Spinal cord (tissue), 10 donors: ENCODE data around the gene CIRBP. TPM values are rescaled to one million over a fixed set of nuclear protein-coding genes. Genes with fewer than 3 reads are reported as not detected.

Source experiments
- DNase-seq, 6 donors: peaks; one replicate each; pipeline versions ENCODE4 v3.0.0 to v3.0.0-alpha.2; 2013 to 2015; ENCODE audit warnings: low spot score in 6 of 6, low read depth in 4 of 6
- H3K27ac ChIP-seq: one replicate; pipeline ENCODE4 v1.5.1; 2013; ENCODE audit warnings: low read depth, low read length, control low read depth
- H3K27me3 ChIP-seq: one replicate; pipeline ENCODE4 v1.6.1; 2013; ENCODE audit warnings: low read length; ENCODE audit not compliant: control insufficient read depth, insufficient read depth
- H3K36me3 ChIP-seq: one replicate; pipeline ENCODE4 v1.6.1; 2013; ENCODE audit warnings: low read length; ENCODE audit not compliant: control insufficient read depth, insufficient read depth
- H3K4me1 ChIP-seq: one replicate; pipeline ENCODE4 v1.6.1; 2013; ENCODE audit warnings: low read length; ENCODE audit not compliant: control insufficient read depth, insufficient read depth
- H3K4me3 ChIP-seq: one replicate; pipeline ENCODE4 v1.5.1; 2013; ENCODE audit warnings: low read depth, low read length, control low read depth
- H3K9me3 ChIP-seq: one replicate; pipeline ENCODE4 v1.6.1; 2013; ENCODE audit warnings: low read length; ENCODE audit not compliant: control insufficient read depth, insufficient read depth
- WGBS: methylation state at CpG from one replicate; pipeline ENCODE4 v1.1.5; 2013; ENCODE audit warnings: missing lambda C conversion rate; ENCODE audit not compliant: insufficient coverage; 5-methylcytosine and 5-hydroxymethylcytosine counted together
- polyA plus RNA-seq, 2 donors: library from polyadenylated mRNA; unstranded; fragments of 120-200 nt; gene quantifications; one replicate each; pipeline ENCODE4 v1.2.1, GENCODE V29; 2013; ENCODE audit not compliant: insufficient read length in 2 of 2
- total RNA-seq, 2 donors: library from RNA; depleted of rRNA in 1 of 2; stranded (reverse); fragments of 120-200 nt in 1 of 2; fragments of >200 nt in 1 of 2; gene quantifications; one replicate each; pipeline versions ENCODE4 v1.2.3 to v1.2.4, GENCODE V29; 2013 to 2014
- donor health status: healthy.

Gene CIRBP
- total and polyA plus RNA-seq, 4 donors: 323 to 821 (median 625) TPM

DNA sequence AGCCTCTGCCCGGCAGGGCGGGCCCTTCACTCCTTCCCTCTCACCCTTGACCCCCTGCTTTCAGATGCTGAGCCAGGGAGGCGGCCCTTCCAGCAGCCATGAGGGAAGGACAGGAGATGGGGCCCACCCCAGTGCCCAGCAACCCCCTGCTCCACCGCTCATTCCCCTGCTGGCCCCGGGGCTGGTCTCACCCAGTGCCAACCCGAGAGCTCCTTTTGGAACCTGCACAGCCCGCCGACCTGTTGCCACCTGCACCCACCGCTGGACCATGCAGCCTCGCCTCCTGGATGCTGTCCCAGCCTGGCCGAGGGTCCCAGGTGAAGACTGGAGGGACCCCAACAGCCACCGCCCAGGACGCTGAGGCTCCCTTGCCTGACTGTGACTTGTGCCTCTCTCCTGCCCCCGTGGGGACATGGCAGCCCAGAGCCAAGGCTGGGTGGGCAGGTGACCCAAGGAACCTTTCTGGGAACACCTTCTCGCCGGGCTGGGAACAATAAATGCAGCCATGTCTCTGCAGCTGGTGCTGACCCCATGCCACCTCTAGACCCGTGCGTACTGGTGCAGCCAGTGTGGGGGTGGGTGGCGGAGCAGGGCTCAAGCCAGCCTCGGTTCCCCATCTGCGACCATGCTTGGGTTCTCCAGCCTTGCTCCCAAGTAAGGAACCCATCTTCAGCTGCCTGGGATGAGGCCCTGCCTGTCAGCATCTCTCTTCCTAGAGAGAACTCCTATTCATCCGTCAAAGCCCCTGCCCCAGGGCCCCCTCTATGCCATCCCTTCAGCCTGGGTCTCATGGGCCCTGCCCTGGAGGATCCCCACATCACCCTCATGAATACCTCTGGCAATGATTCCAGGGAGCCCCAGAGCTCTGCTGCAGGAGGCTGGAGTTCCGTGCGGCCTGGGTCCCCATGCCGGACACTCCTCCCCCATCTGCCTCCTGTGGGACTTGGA is 9.9 kb downstream of the CIRBP start:
- no peaks in the 10 kb centered on the region for H3K9me3 ChIP-seq
- DNase-seq: no peak
- WGBS: 90% methylated on average over 25 of the region's 25 CpGs
- H3K4me3 ChIP-seq: no peak overlapping the region
- H3K27me3 ChIP-seq: no peaks in the 10 kb centered on the region
- peaks cover 66% of the 10 kb centered on the region for H3K36me3 ChIP-seq
- H3K27ac ChIP-seq: no peak overlapping the region
- peaks cover 51% of the 10 kb centered on the region for H3K4me1 ChIP-seq

DNA sequence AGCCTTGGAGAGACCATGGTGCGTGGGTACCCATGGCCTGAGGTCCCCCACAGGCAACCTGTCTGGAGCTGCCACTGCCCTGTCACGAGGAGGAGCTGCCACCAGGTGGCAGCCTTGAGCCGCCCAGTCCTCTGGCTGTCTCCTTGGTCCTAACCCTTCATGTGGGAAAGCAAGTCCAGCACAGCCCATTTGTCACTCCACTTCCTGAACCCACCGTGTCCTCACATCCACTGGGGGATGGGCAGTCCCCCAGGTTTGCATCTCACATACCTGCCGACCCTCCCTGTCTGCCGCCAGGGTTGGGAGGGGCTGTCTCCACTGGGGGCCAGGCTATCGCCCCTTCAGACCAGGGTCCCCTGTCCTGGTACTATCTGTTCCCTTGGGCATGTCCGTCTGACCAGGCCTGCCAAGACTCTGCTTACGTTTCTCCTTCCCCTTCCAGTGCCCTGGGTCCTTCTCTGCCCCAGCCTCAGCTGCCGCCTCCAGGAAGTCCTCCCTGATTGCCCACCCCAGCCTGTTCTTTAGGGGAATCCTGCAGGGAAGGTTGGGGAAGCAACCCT is 10.7 kb downstream of the CIRBP start:
- DNase-seq: peak in 3 of 6 donors; percentile 66 to 94 (median 93)
- H3K4me3 ChIP-seq: no peak overlapping the region
- H3K27me3 ChIP-seq: no peaks in the 10 kb centered on the region
- 31% methylated on average over 10 of the region's 10 CpGs for WGBS
- H3K4me1 ChIP-seq: peaks cover 43% of the 10 kb centered on the region
- H3K36me3 ChIP-seq: peaks cover 57% of the 10 kb centered on the region
- no peak overlapping the region for H3K27ac ChIP-seq
- no peaks in the 10 kb centered on the region for H3K9me3 ChIP-seq

DNA sequence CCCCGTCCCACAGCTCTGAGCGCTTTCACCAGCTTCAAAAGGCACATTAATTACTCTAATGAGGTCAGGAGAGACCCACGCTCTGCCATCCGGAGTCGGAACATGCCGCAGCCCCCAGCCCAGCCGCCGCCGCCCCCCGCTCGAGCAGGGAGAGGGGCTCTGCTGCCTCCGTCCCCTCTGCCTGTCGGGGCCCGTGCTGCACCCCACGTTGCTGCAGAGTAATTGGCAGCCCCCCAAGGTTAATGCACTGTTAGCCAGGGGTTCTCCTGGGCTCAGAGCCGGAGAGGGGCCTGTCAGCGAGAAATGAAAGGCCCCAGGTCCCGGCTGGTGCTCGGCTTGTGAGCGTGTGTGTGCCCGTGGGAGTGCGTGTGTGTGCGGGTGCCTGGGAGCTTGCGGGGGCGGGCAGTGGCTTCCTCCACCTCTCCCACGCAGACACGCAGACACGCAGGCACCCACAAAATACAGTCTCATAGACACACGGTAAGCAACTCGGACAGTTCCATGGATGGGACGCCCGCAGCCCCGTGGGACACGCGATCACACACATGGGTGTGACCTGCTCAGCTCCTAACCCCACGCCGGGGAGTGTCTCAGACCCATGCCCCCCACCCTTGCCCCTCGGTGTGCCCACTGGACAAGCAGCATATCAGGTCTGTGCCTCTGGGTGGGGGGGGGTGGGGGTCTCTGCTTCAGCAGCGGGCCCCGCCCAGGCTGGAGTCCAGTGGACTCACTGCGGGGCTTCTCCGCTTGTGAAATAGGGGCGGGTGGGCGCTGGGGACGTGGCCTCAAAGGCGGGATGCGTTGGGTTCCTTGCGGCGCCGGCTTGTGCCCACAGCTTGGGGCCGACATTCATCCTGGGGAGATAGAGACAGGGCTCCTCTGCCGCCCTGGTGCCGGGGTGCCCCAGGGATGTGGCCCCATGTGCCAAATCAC is 11.8 kb downstream of the CIRBP start:
- no peak overlapping the region for H3K4me3 ChIP-seq
- WGBS: 85% methylated on average over 41 of the region's 53 CpGs
- no peak overlapping the region for H3K27ac ChIP-seq
- H3K4me1 ChIP-seq: peaks cover 43% of the 10 kb centered on the region
- H3K27me3 ChIP-seq: no peaks in the 10 kb centered on the region
- DNase-seq: no peak
- H3K9me3 ChIP-seq: no peaks in the 10 kb centered on the region
- peaks cover 53% of the 10 kb centered on the region for H3K36me3 ChIP-seq

DNA sequence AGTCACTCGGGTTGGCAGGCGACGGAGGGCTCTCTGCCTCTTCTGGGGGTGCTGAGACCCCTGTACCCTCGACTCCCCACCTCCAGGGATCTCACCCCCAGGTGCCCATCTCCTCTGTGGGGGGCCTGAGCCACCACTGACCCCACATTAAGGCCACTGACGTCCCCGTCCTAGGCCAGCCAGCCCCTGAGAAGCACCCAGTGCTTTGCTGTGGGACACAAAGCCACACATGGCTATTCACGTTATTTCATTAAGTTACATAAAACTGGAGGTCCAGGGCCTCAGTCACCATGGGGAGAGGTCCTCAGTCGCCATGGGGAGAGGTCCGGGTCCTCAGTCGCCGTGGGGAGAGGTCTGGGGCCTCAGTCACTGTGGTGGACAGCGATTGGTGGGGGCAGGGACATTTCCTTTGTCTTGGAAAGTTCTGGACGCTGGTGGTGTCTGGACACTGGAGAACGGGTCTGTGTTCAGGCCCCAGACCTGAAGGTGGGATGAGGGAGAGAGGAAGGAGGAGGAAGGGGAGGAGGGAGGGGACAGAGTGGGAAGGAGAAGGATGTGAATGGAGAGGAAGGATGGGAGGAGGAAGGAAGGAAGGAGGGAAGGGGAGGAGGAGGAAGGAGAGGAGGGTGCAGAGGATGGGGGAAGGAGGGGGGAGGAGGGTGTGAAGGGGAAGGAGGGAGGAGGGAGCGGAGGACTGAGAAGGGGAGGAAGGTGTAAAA is 12.6 kb downstream of the CIRBP start:
- H3K36me3 ChIP-seq: peaks cover 48% of the 10 kb centered on the region
- no peaks in the 10 kb centered on the region for H3K27me3 ChIP-seq
- no peak for DNase-seq

DNA sequence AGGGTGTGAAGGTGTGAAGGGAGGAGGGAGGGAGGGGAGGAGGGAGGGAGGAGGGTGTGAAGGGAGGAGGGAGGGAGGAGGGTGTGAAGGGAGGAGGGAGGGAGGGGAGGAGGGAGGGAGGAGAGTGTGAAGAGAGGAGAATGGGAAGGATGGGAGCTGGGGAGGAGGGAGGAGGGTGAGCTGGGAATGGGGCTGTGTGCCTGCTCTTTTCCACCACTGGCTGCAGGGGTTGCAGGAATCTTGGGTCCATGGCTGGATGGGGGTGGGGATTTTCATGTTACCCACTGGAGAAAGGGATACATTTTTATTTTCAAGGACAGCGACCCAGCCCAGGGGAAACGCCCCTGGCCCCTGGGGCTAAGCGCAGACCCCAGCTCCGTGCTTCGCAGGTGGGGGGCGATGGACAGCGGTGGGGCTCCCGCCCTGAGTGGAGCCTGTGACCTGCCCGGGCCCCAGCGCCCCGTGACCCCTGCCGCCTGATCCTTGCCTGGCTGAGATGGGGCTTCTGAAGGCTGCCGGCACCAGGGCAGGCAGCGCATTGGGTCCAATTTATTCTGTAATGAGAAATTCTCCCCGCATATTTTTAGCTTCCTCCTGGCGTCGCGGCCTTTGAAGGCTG is 13.6 kb downstream of the CIRBP start:
- H3K27ac ChIP-seq: no peak overlapping the region
- no peaks in the 10 kb centered on the region for H3K27me3 ChIP-seq
- peaks cover 47% of the 10 kb centered on the region for H3K36me3 ChIP-seq
- no peak overlapping the region for H3K4me3 ChIP-seq
- H3K9me3 ChIP-seq: no peaks in the 10 kb centered on the region
- no peak for DNase-seq
- H3K4me1 ChIP-seq: peaks cover 44% of the 10 kb centered on the region
- 80% methylated on average over 17 of the region's 18 CpGs for WGBS

More for the DNA sequence above, 12.6 kb downstream of the CIRBP start:
- H3K9me3 ChIP-seq: no peaks in the 10 kb centered on the region
- H3K4me1 ChIP-seq: peaks cover 39% of the 10 kb centered on the region
- H3K27ac ChIP-seq: no peak overlapping the region
- H3K4me3 ChIP-seq: no peak overlapping the region
- 71% methylated on average over 12 of the region's 15 CpGs for WGBS

- Histone ChIP-seq H3K36me3 (peaks cover 47% of the 10 kb centered on the region), H3K9me3 (no peaks in the 10 kb centered on the region), H3K27me3 (no peaks in the 10 kb centered on the region), H3K27ac (no peak overlapping the region), H3K4me1 (peaks cover 50% of the 10 kb centered on the region), H3K4me3 (no peak overlapping the region)
- no peak for DNase-seq
- 67% methylated on average over 21 of the region's 29 CpGs for WGBS
Measured at GRCh38 chr19:1283207-1283916, 14.2 kb downstream of the CIRBP start.

- no peaks in the 10 kb centered on the region for H3K9me3 ChIP-seq
- peaks cover 55% of the 10 kb centered on the region for H3K4me1 ChIP-seq
- no peak overlapping the region for H3K27ac ChIP-seq
- peaks cover 47% of the 10 kb centered on the region for H3K36me3 ChIP-seq
- WGBS: 91% methylated on average over 9 of the region's 12 CpGs
- no peak for DNase-seq
- H3K27me3 ChIP-seq: no peaks in the 10 kb centered on the region
- no peak overlapping the region for H3K4me3 ChIP-seq
Measured at GRCh38 chr19:1283917-1284292, 14.8 kb downstream of the CIRBP start.

- DNase-seq: no peak
- Histone ChIP-seq H3K4me1 (peaks cover 57% of the 10 kb centered on the region), H3K4me3 (no peak overlapping the region), H3K36me3 (peaks cover 47% of the 10 kb centered on the region), H3K27ac (no peak overlapping the region), H3K9me3 (no peaks in the 10 kb centered on the region), H3K27me3 (no peaks in the 10 kb centered on the region)
- WGBS: 86% methylated on average over 16 of the region's 20 CpGs
Measured at GRCh38 chr19:1284293-1284978, 15.3 kb downstream of the CIRBP start.
